ENCODE results near the gene FOXP1.

The FOXP1 gene

DNA sequence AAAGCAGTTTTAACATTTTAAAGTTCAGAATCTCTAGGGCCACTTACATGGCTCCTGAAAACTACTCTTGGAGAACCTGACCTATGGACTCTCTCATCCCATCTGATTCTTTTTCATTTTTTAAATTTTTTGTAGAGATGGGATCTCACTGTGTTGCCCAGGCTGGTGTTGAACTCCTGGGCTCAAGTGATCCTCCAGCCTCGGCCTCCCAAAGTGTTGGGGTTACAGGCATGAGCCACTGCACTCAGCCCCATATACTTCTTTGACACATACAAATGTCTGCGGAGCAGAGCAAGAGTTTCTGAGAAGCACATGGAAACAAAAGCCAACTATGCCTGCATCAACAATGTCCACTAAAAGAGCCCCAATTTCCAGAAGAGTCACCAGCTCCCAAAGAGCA lies 189.8 kb downstream of the FOXP1 start:
- FAIRE-seq = no peak

DNA sequence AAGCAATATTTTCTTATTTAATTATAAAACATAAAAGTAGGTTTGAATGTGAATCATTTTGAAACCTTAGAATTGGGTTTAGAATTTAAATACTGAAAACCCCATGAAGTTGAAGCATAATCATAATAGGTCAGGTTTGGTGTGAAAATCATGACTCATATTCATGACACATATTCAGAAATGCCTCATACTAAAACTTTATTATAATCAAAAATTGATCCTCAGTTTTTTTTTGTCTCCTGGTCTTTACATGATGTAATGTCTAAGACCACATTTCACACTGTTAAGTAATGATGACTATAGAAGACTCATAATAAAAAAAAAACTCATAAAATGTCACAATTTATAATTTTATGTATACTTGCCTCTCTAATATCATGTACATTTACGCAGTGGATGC lies 190.4 kb downstream of the FOXP1 start:
- peak; percentile 49 for FAIRE-seq

DNA sequence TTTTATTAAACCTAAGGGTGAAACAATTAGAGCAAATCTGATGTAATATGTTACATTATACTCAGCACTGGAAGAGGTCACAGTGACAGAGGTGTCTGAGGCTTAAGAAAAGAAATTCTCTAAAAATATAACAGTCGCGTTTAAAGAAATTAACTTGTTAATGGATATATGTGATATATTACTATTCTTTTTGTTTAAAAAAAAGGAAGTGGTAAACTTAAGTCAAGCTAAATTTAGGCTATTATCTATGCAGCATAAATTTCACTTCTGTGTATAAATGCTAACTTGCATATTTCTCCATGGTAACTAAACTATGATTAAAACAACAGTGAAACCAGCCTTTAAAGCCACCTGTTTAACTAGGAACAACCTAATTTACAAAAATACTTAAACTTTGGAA lies 191.3 kb downstream of the FOXP1 start:
- FAIRE-seq = no peak

DNA sequence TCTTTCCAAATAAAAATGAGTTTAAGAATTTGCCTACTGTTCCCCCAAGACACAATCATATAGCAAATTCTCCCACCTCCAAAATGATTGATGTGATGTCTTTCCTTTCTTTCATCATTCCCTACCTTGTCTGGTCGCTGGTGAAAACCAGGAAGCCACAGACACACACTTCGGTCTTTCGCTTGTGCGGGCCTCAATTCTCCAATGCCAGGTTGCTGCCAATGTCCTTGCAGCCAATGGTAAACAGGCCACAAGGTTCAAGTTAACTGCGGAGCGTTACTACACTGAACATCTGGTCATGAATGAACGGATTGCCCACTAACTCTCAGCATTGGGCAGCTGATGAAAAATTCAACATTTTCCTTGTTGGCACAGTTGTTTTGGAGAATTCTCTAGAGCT lies 192.2 kb downstream of the FOXP1 start:
- no peak for FAIRE-seq

DNA sequence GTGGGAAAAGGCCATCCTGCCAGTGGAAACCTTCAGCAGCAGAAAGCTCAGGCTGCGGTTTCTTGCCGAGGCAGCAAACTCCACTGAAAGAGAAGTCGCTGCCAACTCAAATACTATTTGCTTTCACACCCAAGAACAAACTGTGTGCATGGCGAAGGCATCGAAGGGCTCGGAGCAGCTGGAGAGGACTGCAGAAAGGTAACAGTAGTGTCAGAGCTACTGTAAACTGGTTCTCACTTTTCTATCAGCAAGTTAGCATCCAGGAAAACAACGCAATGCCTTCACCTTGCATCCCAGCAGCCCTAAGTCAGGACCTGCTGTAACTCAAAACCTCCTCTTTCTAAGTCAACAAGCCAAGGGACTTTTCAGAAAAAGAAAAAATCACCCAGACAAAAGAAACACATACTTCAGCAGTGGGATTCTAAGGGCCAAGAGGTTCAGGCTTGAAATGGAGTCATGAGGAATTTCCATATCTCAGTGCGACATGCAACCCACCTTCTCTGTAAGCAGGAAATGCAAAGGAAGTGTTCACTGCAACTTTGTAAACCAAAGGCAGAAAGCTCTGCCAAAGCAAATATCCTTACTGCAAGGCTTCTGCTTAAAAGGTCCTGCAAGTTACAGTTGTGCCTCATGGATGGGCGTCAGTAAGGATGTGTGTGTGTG lies 193.5 kb downstream of the FOXP1 start:
- FAIRE-seq = no peak

DNA sequence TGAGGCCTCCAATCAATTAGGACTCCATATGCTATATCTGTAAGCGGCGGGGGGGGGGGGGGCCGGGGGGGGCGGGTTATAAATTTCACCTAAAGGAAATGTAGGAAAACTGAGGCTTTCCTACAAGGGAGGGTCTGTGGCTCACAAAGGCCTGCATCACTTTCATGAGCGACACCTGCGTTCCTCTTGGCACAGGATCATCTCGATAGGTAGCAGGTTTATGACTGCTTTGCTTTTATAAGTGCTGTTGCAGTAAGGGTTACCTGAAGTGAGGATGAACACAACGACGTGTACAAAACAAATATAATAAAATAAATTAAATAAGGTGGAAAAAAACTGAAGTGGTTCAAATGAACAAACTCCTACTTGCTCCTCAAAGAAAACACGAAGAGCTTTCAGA lies 194.3 kb downstream of the FOXP1 start:
- FAIRE-seq = no peak

DNA sequence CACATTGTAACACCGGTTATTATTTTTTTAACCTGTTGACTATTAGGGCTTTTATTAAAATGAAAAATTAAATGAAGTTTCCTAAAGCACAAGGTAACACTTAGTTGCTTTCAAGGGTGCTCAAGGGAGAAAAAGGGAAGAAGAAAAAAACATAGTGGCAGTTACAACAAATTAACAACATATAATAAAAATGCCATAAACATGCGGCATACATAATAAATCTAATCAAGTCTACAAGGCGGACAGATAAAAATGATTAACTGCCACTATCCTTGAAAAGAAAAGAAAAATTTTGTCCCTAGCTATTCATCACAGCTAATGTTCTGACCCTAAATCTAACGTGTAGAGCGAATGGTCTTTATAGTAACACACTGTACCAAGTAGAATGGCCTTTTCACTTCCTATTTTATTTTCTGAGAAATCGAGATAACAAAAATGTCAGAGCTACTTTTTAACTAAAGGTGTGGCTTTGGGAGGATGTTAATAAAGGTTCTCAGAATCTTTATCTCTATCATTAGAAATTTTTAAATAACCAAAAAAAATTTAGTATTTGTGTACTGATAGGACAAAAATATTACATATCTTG lies 194.9 kb downstream of the FOXP1 start:
- FAIRE-seq = no peak

DNA sequence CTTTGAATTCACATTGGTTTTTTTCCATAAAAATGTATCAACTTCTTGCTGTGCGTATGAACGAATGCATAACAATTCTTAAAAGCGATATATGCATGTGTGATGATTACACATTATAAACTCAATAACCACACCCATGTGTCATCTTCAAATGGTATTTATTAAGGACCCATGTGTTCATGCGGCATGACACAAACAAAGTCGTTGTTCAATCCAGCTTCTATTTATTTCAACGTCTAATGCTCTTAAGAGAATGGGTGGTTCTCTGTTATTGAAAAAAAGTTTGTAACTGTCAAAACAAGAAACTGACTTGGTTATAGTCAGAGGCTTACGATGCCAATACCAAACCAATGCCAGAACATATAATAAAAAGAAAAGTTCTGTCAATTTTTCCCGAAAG lies 195.9 kb downstream of the FOXP1 start:
- FAIRE-seq = no peak

DNA sequence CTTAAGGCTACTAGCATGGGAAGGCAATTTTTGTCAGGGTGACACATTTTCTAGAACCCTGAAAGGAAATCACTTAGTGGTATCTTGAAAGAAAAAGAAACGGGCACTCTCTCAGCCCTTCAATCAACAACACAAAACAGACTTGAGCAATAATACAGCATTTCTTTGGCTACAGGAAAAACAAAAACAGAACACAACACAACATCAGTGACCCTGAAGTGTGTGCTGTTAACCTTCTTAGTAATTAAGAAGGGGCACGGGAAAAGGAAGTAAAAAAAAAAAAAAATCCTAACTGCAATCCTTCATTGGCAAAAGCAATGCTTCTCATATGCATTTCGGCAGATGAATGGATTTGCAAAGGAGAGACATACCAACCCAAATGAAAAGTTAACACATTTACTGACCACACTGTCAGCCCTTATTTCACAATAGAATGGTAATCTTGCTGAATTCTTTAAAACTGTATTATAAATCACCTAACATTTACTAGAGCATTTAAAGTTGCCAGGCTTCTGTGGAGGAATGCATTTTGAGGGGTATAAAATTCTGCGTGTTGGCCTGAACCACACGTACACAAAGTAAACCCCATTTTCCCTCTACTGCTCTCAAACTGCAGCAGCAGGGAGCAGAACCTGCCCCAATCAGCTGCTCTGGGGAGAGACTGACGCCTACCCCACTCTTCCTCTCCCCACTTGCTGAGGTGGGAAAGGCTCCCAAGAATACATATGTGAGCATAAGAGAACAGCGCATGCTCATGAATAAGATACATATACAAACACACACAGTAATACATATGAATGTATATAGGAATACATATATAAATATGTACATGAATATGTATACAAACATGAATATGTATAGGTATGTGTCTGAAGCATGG lies 198.5 kb downstream of the FOXP1 start:
- FAIRE-seq = no peak

DNA sequence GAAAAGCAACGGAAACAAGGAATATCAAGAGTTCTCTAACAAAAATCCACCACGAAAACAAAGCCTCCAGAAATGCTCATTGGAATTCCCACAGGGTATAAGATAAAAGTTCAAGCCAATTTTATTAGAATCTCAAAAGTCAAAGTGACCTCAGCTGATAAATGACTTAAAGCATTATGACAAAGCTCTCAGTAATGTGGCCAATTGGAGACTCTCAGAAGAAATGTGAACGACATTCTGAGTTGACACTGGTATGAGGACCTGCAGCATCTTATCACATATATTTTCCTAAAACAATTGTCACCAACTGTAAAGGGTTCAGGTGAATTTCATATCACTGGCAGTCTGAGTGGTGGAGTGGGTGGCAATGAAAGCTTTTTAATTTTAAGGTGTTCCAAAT lies 199.1 kb downstream of the FOXP1 start:
- no peak for FAIRE-seq

DNA sequence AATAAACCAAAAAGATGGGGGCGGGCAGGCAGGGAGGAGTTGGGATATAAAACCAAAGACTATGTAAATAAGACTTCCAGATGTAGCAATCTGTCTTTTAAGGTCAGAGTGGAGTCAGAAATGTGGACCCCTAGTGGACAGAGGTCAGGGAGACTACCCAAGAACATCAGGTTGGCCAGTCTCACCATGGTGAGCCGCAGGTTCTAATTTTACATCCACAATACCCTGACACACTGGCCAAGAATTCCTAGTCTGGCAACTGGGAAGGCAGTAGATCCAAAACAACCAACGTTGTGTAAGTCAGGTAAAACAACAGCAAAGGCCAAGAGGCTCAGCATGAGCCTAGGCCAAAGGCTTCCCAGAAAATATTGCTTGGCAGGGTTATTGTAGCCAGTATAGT lies 203.4 kb downstream of the FOXP1 start:
- FAIRE-seq = no peak

DNA sequence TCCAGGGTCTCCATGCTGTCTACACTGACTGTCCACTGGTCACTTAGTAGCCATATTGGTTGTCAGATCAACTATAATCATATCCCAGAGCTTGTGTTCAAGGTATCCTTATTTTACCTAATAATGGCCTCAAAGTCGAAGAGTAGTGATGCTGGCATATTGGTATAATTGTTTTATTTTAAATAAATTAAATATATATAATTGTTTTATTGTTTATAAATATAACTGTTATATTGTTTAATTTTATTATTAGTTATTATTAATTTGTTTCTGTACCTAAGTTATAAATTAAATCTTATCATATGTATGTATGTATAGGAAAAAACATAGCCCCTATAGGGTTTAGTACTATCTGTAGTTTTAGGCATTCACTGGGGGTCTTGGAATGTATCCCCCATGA lies 205.0 kb downstream of the FOXP1 start:
- peak; percentile 88 for FAIRE-seq

DNA sequence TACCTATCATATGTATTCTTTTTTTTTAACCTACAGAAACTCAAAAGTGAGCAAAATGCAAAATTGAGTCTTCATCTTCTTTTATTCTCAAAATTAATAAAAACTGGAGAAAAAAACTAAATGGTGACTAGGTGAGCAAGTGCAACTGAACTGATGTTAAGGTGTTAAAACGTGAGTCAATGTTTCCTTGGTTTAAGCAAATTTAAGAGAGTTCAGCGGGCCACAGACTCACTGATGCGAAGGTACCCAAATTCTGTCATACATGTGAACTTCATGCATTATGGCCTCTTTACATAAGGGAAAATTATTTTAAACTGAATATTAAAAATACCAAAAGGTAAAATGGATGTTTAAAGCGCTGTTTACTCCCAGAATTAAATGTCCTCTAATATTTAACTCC lies 206.6 kb downstream of the FOXP1 start:
- no peak for FAIRE-seq

DNA sequence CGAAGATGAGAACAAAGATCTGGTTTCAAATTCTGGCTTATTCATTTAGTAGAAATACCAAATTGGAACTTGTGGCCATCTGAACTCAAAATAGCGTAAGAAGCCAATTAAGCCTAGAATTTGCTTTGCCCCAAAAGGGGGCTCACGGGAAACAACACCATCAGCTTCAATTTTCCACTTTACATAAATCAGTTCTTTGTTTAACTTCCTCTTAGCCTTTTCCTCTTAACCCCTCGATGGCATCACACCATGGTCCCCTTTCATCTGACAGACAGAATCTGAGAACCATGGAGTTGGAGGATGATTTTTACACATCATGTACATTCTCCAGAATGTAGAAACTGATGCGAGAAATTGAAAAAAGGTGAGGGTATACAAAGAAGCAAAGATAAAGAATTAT lies 207.0 kb downstream of the FOXP1 start:
- FAIRE-seq = no peak

DNA sequence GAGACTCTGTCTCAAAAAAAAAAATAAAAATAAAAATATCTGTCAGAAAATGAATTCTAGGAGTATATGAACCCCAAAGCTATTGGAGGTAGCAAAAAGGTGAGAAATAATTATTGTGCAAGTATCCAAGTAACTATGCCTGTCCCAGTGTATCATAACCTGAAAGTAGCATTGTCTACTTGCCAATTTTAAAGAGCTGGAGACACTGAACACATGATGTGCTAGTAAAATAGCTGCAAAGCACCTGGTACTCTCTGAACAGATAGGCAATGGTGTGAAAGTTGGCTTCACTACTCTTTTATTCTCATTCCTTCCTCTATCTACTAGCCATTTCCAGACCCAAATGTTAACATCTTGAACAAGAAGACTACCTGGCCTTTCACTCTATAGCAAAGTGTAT lies 208.9 kb downstream of the FOXP1 start:
- no peak for FAIRE-seq

DNA sequence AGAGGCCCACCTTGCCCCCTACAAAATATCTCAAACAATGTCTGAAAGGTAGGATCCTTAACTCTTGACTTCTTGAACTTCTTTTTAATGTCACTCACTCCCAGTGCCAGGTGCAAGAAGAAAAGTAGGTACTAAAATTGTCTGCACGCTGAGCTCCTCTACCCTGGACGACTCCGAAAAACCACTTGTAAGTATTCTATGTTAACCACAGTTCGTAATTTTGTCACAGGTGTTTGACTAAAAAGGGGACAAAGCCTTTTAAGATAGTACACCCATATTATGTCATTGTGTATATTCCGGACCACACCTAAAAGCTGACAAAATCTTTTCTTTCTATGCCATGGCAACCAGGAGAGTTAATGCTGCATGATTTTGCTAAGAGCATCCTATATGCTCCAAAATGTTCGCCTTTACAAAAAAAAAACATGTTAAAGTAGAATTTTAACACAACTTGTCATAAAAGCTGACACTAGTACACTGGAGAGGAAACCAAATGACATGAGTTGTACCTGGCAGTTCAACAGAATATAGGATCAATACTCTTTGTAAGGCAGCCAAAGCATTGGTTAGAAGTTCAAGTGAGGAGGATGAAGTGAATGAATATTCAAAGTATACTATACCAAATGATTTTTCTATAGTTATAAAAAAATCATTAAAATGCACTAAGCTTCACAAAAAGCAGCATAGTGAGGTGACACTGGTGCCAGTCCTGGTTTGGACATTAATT lies 210.5 kb downstream of the FOXP1 start:
- FAIRE-seq = no peak

DNA sequence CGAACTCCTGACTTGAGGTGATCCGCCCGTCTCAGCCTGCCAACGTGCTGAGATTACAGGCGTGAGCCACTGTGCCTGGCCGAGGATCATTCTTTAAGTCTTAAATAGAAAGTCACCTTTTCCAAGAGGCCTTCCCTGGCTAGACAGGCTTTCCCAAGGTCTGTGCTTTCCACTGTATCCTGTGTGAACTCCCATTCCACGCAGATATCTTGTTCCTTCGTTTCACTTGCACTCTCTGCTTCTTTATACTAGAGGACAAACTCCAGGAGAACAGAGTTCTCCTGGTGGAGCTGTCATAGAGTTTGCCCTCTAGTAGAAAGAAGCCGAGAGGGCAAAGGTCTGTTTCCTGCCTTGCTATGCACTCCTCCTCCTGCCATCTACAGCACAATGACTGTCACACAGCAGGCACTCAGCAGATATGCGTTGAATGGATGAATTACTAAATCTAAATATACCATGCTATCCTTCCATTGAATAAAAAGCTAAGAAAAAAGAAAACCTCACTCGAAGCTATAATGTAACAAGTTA lies 211.2 kb downstream of the FOXP1 start:
- FAIRE-seq = no peak

DNA sequence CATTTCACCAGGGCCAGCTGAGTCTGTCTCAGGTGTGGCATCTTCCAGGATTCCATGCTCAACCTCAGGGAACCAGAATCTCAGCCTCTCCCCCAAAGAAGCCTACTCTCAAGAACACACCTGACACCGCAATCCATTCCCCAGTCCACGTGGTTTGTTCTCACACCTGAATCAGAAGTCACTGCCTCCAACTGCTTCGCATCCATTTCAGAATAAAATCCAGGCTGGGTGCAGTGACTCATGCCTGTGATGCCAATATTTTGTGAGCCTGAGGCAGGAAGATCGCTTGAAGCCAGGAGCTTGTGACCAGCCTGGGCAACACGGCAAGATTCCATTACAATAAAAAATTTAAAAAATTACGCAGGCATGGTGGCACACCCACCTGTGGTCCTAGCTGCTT lies 212.2 kb downstream of the FOXP1 start:
- FAIRE-seq = no peak

DNA sequence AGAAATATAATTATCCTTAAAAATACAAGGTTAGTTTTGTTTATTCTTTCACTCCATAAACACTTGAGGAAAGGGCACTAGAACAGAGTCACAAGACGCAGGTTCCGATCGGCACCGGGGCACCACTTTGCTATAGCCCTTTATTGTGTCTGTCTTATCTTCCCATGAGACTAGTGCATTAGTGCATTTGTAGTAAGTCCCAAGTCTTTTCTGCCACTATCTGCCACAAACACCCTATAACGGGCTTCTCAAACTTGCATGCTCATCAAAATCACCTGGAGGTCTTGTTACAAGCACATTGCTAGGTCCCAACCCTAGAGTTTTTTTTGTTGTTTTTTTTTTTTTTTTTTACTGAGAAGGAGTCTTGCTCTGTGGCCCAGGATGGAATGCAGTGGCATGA lies 213.1 kb downstream of the FOXP1 start:
- no peak for FAIRE-seq

DNA sequence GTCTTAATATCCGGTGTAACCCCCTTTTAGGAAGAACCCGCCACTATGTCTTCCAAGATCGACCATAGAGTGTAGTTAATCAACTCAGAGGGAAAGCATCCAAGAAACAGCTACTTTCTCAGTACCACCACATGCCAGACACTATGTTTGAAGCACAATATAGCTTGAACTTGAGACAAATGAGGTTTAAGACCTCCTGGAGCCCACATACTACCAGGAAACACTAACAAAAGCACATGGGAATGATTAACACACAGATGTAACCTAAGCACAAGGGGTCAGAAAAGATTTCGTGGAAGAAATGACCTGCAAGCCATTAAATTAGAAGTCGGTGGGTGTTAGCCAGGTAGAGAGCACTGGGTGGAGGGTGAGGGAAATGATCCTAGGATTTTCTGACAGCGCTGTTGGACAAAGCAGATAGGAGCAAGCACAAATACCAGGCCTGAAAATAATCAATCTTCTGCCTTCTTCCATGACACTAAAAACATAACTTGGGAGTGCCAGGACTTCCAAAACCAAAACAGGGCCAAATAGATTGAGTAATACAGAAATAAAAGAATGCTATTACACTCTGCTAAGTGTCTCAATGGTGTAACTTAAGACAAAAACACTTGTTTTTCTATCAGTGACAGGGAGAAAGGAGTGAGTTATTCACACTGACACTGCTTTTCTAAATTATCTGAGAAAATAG lies 213.7 kb downstream of the FOXP1 start:
- no peak for FAIRE-seq

DNA sequence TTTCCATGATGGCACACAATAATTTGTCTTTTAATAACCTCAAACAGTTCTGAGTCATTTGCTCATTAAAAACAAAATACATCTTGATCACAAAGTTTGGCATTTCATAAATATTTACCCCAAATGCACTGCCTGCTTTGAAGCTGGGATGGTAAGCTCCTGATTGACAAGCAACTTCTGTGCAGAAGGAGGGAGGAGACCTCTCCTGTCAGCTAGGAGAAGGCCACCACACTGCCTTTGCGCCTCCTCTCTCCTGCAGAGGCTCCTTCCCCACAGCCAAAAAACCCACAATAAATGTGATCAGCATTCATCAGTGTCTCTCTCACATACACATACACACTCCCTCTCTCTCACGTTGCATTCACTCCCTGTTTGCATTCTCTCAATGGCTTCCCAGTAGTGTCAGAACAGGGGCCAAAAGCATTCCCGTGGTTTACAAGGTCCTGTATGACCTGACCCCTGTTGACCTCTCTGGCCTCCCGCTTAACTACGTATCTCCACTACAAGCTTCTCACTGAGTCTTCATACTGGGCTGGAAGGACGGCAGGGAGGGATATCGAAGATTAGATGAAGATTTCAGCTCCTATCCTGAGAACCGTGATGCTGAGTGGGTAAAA lies 216.4 kb downstream of the FOXP1 start:
- no peak for FAIRE-seq

DNA sequence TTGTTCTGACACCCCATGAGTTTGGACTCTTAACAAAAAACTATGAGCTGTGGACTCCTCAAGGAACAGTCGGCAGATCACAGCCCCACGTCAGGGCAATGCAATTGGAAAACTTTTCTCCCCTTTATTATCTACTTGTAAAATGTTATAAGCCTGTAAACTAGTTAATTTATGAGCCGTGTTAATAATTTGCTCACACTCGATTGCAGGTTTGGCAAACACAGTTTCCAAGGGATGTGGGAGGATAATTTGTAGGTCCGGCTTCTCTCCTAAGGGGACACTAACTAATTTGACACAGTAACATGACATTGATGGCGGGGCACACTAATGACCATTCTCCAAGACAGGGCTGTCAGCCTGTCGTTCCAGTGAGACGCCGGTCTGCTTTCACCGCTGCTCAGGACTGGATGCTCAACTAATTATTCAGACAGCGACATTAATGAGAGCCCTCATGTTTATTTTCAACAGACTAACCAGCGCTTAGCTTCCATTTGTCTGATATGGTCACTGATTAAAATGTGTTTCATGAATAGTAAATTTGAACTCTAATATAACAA lies 222.1 kb downstream of the FOXP1 start:
- FAIRE-seq = no peak

All from A204.1 (cell line).